ENCODE results near the gene EPS8.
"Not testable (repeated sequence)": the region's sequence is repeated elsewhere in the genome, so short reads cannot be mapped to it uniquely, and the experiment has no call there.

Gene EPS8

GRCh38 chr12:15757553-15758255 is 31.5 kb downstream of the EPS8 start:
- DNase-seq (ENCODE audit: low read depth in 3 of 3): no peak

DNA sequence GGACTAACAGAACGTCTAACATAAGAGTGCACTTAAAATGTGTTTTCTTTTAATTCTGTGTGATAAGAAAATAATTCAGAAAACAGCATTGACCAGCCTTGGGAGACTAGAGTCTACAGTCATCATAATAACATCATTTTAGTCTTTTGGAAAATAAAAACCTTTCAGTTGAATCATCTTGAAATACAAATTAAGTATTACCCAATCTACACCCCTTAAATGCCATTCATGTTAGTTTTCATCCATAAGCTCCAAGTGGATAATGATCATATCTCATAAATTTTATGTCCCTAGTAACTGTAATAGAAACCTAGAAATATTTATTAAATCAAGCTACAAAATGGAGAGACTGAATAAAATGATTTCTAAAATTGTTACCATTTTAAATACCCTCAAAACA is 32.4 kb downstream of the EPS8 start:
- no peak for DNase-seq (ENCODE audit: low read depth in 3 of 3)

GRCh38 chr12:15754233-15754632 is 35.0 kb downstream of the EPS8 start:
- DNase-seq (ENCODE audit: low read depth in 3 of 3): no peak

GRCh38 chr12:15752785-15753184 is 36.4 kb downstream of the EPS8 start:
- DNase-seq (ENCODE audit: low read depth in 3 of 3): no peak

- DNase-seq (ENCODE audit: low read depth in 3 of 3): no peak
Measured at GRCh38 chr12:15751741-15752140, 37.4 kb downstream of the EPS8 start.

GRCh38 chr12:15749937-15750336 is 39.3 kb downstream of the EPS8 start:
- no peak for DNase-seq (ENCODE audit: low read depth in 3 of 3)

DNA sequence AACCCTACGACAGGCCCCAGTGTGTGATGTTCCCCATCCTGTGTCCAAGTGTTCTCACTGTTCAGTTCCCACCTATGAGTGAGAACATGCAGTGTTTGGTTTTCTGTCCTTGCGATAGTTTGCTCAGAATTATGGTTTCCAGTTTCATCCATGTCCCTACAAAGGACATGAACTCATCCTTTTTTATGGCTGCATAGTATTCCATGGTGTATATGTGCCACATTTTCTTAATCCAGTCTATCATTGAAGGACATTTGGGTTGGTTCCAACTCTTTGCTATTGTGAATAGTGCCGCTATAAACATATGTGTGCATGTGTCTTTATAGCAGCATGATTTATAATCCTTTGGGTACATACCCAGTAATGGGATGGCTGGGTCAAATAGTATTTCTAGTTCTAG is 47.3 kb downstream of the EPS8 start:
- not testable (repeated sequence) for DNase-seq (ENCODE audit: low read depth in 3 of 3)

DNA sequence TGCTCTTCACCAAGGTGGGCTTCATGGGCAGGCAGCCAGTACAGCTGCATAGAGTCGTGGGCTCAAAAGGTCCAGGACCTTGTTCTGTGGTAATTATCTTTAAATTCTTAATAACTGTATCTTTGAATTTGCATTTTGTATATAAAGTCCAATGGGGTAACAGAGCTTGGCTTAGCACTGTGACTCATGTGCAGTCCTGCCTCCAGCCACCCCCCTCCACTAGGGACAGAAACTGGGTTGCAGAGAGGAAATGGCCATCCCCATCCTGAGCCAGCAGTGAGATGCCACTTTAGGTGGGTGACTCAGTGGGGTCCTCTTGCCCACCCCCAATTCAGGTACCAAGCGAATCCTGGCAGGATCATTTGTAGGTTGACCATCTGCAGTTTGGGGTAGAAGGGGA is 48.1 kb downstream of the EPS8 start:
- DNase-seq (ENCODE audit: low read depth in 3 of 3): no peak

- not testable (repeated sequence) for DNase-seq (ENCODE audit: low read depth in 3 of 3)
Measured at GRCh38 chr12:15740389-15740788, 48.8 kb downstream of the EPS8 start.

DNA sequence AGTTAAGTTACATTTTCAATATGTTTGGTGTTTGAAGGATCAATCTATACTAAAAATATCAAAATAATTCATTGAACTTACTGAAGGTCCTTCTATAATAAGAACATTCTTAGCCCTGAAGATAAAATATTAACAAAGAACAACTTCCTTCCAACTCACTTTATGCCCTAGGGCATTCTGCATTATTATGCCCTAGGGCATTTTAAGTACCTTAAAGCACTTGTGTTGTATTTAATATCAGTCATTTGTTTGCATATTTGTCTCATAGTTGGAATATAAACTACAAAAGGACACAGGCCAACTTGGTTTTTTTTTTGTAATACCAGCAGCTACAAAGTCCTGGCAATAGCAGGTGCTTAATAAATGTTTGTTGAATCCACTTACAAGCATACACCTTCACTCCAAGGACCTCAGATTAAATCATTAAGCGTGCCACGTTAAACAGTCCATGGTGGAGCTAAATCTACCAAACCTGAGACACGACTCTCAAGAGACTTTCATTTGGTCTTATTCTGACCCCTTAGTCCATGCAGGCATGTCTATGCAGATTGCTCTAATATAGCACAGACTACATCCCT is 50.7 kb downstream of the EPS8 start:
- no peak for DNase-seq (ENCODE audit: low read depth in 3 of 3)

DNA sequence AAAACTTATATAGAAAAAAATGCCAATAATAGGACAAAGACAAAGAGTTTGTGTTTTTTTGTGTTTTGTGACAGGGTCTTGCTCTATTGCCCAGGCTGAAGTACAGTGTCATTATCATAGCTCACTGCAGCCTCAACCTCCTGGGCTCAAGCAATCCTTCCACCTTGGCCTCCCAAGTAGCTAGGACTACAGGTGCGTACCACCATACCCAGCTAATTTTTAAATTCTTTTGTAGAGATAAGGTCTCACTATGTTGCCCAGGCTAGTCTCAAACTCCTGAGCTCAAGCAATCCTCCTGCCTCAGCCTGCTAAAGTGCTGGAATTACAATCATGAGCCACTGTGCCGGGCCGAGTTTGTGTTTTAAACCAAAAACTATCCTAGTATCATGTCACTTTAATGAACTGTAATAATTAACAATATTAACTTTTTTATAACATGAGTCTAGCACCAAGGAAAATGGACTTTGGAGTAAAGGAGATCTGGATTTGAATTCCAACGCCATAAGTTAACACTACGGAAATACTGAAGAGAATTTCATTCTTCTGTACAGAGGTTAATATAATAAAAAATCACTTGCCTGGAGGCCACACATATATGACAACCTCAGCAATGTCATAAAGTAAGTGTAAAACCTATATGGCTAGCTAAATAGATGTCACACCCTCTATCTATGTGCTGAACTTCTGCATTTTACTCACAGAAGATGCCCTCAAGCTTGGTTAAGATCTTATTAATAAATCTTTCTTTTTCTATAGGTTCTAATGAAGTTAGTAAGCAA is 53.2 kb downstream of the EPS8 start:
- no peak for DNase-seq (ENCODE audit: low read depth in 3 of 3)

DNA sequence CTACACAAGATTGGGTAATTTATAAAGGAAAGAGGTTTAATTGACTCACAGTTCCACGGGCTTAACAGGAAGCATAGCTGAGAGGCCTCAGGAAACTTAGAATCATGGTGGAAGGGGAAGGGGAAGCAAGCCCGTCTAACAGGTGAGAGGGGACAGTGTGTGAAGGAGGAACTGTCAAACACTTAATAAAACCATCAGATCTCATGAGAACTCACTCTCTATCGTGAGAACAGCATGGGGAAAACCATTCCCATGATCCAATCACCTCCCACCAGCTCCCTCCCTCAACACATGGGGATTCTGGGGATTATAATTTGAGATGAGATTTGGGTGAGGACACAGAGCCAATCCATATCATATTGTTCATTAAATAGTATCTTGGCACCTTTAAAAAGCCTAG is 56.1 kb downstream of the EPS8 start:
- no peak for DNase-seq (ENCODE audit: low read depth in 3 of 3)

GRCh38 chr12:15732341-15733061 is 56.7 kb downstream of the EPS8 start:
- no peak for DNase-seq (ENCODE audit: low read depth in 3 of 3)

GRCh38 chr12:15731940-15732339 is 57.2 kb downstream of the EPS8 start:
- DNase-seq (ENCODE audit: low read depth in 3 of 3): no peak

DNA sequence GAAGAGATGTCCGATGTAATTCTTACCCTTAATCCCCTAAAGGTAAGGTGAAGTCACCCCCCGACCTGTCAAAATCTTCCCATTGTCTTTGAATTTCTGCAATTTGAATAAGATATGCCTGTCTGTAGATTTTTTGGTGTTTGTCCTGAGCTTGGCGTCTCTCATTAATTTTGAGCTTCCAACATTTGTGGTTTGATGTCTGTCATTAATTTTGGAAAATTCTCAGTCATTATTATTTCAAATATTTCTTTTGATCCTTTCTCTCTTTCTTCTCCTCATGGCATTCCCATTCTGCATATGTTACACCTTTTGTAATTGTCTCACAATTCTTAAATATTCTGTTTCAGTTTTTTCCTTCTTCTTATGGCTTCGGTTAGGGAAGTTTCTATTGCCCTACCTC is 60.1 kb downstream of the EPS8 start:
- no peak for DNase-seq (ENCODE audit: low read depth in 3 of 3)

- DNase-seq (ENCODE audit: low read depth in 3 of 3): no peak
Measured at GRCh38 chr12:15728118-15728598, 61.0 kb downstream of the EPS8 start.

GRCh38 chr12:15726878-15727150 is 62.4 kb downstream of the EPS8 start:
- no peak for DNase-seq (ENCODE audit: low read depth in 3 of 3)

DNA sequence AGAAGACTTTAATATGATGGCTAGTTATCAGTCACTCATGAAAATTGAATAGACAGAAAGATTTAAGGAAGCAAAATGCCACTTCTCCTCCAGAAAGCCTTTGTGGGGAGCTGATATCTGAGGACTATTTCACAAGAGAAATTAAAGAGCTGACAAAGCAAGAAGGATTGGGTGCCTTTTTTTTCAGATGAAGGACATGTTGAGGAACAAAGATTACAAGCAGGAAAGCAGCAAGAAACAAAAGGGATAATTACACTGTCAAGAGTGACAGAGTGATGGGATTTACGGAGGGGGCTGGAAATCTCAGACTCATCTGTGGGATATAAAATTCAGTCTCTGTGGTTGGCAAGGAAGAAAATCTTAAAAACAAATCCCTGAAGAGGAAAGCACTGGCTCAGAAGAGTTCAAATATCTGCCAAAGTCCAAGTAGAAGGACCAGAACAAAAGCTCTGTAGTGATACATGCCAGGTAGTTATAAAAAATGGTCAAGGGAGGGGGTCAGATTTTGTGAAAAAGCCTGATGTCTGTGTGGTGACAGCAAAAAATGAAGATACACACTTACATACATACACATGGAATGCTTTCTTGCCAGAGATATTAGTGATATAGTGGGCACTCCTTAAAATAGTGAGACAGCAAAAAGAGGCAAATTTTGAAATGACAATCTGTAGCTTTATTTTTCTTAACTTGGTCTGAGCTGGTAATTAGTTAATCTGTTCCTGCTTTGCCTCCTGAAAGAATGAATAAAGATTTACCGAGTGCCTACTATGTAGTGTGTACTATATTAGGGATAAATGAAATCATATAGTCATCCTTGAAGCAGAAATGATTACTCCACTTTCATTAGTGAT is 62.9 kb downstream of the EPS8 start:
- no peak for DNase-seq (ENCODE audit: low read depth in 3 of 3)

GRCh38 chr12:15722951-15723350 is 66.2 kb downstream of the EPS8 start:
- DNase-seq (ENCODE audit: low read depth in 3 of 3): no peak

- no peak for DNase-seq (ENCODE audit: low read depth in 3 of 3)
Measured at GRCh38 chr12:15721316-15722115, 67.7 kb downstream of the EPS8 start.

GRCh38 chr12:15720295-15720694 is 68.9 kb downstream of the EPS8 start:
- no peak for DNase-seq (ENCODE audit: low read depth in 3 of 3)

Measured in stimulated activated CD4-positive, alpha-beta T cell treated with anti-CD3 and anti-CD28 coated beads, TNF-alpha, amount 100 ng/mL, for 48 hours (primary cell).